Activated B cell treated with CpG ODN at 0.5 μM for 24 hours (primary cell): ENCODE measurements around the gene ERBB4. TPM values are rescaled to one million over a fixed set of nuclear protein-coding genes. Genes with fewer than 3 reads are reported as not detected.

Source experiments
- ATAC-seq: fragments of 200-7000 bp; cut with Tn5 transposase; one replicate; pipeline ENCODE4 v1.10.0; 2021; ENCODE audit warnings: low read depth, mild to moderate bottlenecking, moderate library complexity
- CTCF ChIA-PET: fragments of 350-600 bp; sonication (Branson Sonifier 250); formaldehyde crosslinking; loops from one replicate; lab custom pipeline; 2021; ENCODE audit warnings: antibody characterized with exemption; lab: Charles Lee
- POLR2A ChIA-PET: fragments of 350-600 bp; sonication (Branson Sonifier 250); formaldehyde crosslinking; loops from one replicate; lab custom pipeline; 2021; ENCODE audit warnings: antibody characterized with exemption; lab: Charles Lee
- DNase-seq: peaks from one replicate; pipeline ENCODE4 v3.0.0; 2022
- H3K27ac Mint-ChIP-seq: one replicate; pipeline ENCODE4 v1.8.0; 2020; ENCODE audit warnings: mixed read lengths
- H3K27me3 Mint-ChIP-seq: one replicate; pipeline ENCODE4 v1.8.0; 2021; ENCODE audit warnings: mixed read lengths
- H3K36me3 Mint-ChIP-seq: one replicate; pipeline ENCODE4 v1.8.0; 2021; ENCODE audit warnings: low read depth, mixed read lengths
- H3K4me1 Mint-ChIP-seq: one replicate; pipeline ENCODE4 v1.8.0; 2021; ENCODE audit warnings: mixed read lengths
- H3K4me3 Mint-ChIP-seq: one replicate; pipeline ENCODE4 v1.8.0; 2020; ENCODE audit warnings: mild to moderate bottlenecking, mixed read lengths
- H3K9me3 Mint-ChIP-seq: one replicate; pipeline ENCODE4 v1.8.0; 2020; ENCODE audit warnings: mixed read lengths
- CTCF ChIP-seq: fragments of 200-600 bp; IDR thresholded peaks from one replicate; pipeline ENCODE4 v1.8.0; 2022; ENCODE audit warnings: antibody characterized with exemption, mild to moderate bottlenecking
- intact Hi-C: fragments of 100-400 bp; cut with micrococcal nuclease; formaldehyde crosslinking; loops from one replicate; pipeline ENCODE4 v1.15.1; 2024
- total RNA-seq: library from RNA; stranded (reverse); gene quantifications from 2 replicates; pipeline ENCODE4 v1.2.3, GENCODE V29; 2022

Gene ERBB4
- total RNA-seq, 1 donor from 2014 or later = not detected

DNA sequence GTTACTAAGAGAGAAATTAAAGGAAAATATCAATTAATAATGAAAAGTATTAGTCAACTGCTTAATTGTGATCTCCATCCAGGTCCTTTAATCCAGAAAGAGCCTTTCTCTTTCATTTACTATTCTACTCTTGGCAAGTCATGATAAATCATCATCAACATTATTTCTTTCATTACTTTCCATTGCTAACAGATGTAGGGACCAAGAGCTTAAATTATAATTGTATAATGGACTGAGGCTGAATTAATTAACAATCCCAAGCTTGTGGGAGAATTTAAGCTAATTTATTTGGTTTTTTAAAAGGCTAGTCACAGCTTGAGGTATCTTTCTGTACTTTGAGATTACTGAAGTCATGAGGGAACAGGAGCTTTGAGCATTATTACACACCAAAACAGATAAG lies 223.9 kb downstream of the ERBB4 start:
- ATAC-seq (no peak), DNase-seq (no peak)
- no peaks in the 10 kb centered on the region for H3K4me1 Mint-ChIP-seq
- ChIA-PET POLR2A (no interaction called here), CTCF (no interaction called here)
- intact Hi-C loops = no loop called here
- no peaks in the 10 kb centered on the region for H3K27me3 Mint-ChIP-seq
- H3K4me3 Mint-ChIP-seq = no peak overlapping the region
- H3K9me3 Mint-ChIP-seq = no peaks in the 10 kb centered on the region
- H3K27ac Mint-ChIP-seq = no peak overlapping the region
- H3K36me3 Mint-ChIP-seq = no peaks in the 10 kb centered on the region
- TF ChIP-seq CTCF = no peak

- intact Hi-C loops = no loop called here
- CTCF ChIA-PET = no interaction called here
- no peak overlapping the region for H3K27ac Mint-ChIP-seq
Observed at GRCh38 chr2:212311807-212312404, 226.7 kb downstream of the ERBB4 start.

GRCh38 chr2:212299943-212300342 lies 238.7 kb downstream of the ERBB4 start:
- Mint-ChIP-seq H3K4me3 (no peak overlapping the region), H3K27ac (no peak overlapping the region), H3K9me3 (no peaks in the 10 kb centered on the region), H3K4me1 (no peaks in the 10 kb centered on the region), H3K27me3 (no peaks in the 10 kb centered on the region), H3K36me3 (no peaks in the 10 kb centered on the region)
- DNase-seq = no peak
- no peak for ATAC-seq
- CTCF ChIA-PET = no interaction called here
- intact Hi-C loops = no loop called here
- POLR2A ChIA-PET = no interaction called here
- TF ChIP-seq CTCF = no peak

More at GRCh38 chr2:212311807-212312404, 226.7 kb downstream of the ERBB4 start:
- Mint-ChIP-seq H3K9me3 (no peaks in the 10 kb centered on the region), H3K4me1 (no peaks in the 10 kb centered on the region), H3K4me3 (no peak overlapping the region), H3K36me3 (no peaks in the 10 kb centered on the region), H3K27me3 (no peaks in the 10 kb centered on the region)
- TF ChIP-seq CTCF = no peak
- POLR2A ChIA-PET = no interaction called here
- ATAC-seq (no peak), DNase-seq (no peak)

DNA sequence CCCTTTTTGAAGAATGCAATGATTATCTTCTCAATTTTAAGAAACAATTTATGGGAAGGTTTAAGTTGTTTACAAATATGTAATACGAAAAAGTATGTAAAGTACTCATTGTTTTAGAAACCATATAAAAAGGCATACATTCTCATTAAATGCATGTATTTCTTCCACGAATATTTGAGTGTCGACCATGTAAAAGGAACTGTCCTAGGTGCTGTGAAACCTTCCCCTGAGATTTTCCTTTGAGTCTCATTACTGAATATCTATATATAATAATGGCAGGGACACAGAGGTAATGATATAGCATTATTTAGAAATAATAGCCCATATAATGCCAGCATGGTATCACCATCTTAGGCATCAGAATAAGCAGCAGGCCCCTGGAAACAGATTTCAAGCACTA lies 239.3 kb downstream of the ERBB4 start:
- Mint-ChIP-seq H3K9me3 (no peaks in the 10 kb centered on the region), H3K27ac (no peak overlapping the region), H3K4me1 (no peaks in the 10 kb centered on the region), H3K27me3 (no peaks in the 10 kb centered on the region), H3K4me3 (no peak overlapping the region), H3K36me3 (no peaks in the 10 kb centered on the region)
- DNase-seq (no peak), ATAC-seq (no peak)
- TF ChIP-seq CTCF = no peak
- CTCF ChIA-PET = no interaction called here
- intact Hi-C loops = no loop called here
- POLR2A ChIA-PET = no interaction called here

DNA sequence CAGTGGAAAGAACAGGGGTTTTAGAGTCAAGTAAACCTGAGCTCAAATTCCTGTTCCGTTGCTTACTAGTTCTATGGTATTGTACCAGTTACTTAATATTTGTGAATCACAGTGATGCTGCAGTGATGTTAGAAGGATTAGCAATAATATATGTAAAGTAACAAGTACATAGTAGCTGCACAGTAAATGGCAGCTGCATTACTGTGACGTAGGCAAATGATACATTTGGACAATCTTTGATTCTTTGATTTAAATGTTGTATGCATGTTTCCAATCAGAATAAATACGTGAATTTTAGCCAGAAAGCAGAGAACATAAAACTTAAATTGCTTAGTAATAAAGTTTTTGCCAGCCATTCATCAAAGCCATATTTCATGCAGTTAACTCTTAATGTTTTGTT lies 243.0 kb downstream of the ERBB4 start:
- Mint-ChIP-seq H3K4me1 (no peaks in the 10 kb centered on the region), H3K4me3 (no peak overlapping the region), H3K27me3 (no peaks in the 10 kb centered on the region), H3K27ac (no peak overlapping the region), H3K9me3 (no peaks in the 10 kb centered on the region), H3K36me3 (no peaks in the 10 kb centered on the region)
- intact Hi-C loops = no loop called here
- no peak for ATAC-seq
- CTCF ChIA-PET = no interaction called here
- DNase-seq = no peak
- TF ChIP-seq CTCF = no peak
- POLR2A ChIA-PET = no interaction called here
